B cell (primary cell): ENCODE measurements around the gene CHCHD6. TPM values are rescaled to one million over a fixed set of nuclear protein-coding genes. Genes with fewer than 3 reads are reported as not detected.

ENCODE experiments used
- ATAC-seq: fragments of 200-7000 bp; cut with Tn5 transposase; one replicate; pipeline ENCODE4 v1.10.0; 2021; ENCODE audit warnings: low read depth, mild to moderate bottlenecking, moderate number of reproducible peaks, moderate library complexity
- CTCF ChIA-PET: fragments of 350-600 bp; sonication (Branson Sonifier 250); formaldehyde crosslinking; loops from one replicate; lab custom pipeline; 2021; ENCODE audit warnings: antibody characterized with exemption, inconsistent platforms; lab: Charles Lee
- POLR2A ChIA-PET: fragments of 350-600 bp; sonication (Branson Sonifier 250); formaldehyde crosslinking; loops from one replicate; lab custom pipeline; 2021; ENCODE audit warnings: antibody characterized with exemption; lab: Charles Lee
- DNase-seq: peaks from one replicate; pipeline ENCODE4 v3.0.0; 2013
- H2AFZ ChIP-seq: 2 replicates; pipeline ENCODE4 v1.6.1; 2012; ENCODE audit warnings: mild to moderate bottlenecking, low read depth, low read length; ENCODE audit not compliant: insufficient read depth, poor library complexity, severe bottlenecking
- H3K27ac ChIP-seq, 2 donors: 1 replicate in 1 of 2; 2 replicates in 1 of 2; pipeline ENCODE4 v1.5.1; 2012 to 2013; ENCODE audit warnings: low read length in 2 of 2, mild to moderate bottlenecking in 2 of 2, moderate library complexity in 1 of 2
- H3K27me3 ChIP-seq, 4 experiments: fragments of 200-600 bp in 1 of 4; sonication (generic) in 1 of 4; replicated peaks in 1 of 4; 1 replicate in 2 of 4; 2 replicates in 2 of 4; pipeline versions ENCODE4 v1.6.1 to v1.7.0; 2013 to 2016; ENCODE audit warnings: low read length in 3 of 4, mild to moderate bottlenecking in 2 of 4, mixed read lengths in 1 of 4, moderate library complexity in 1 of 4; ENCODE audit not compliant: insufficient read depth in 4 of 4, control insufficient read depth in 3 of 4; ENCODE audit errors: control extremely low read depth in 1 of 4
- H3K36me3 ChIP-seq, 2 experiments: replicated peaks in 1 of 2; 1 replicate in 1 of 2; 2 replicates in 1 of 2; pipeline versions ENCODE4 v1.6.1 to v1.7.1; 2013; ENCODE audit warnings: low read length in 1 of 2; ENCODE audit not compliant: insufficient read depth in 2 of 2, control insufficient read depth in 1 of 2; ENCODE audit errors: control extremely low read depth in 1 of 2, extremely low read depth in 1 of 2
- H3K4me1 ChIP-seq, 2 donors: fragments of 200-600 bp in 1 of 2; sonication (generic) in 1 of 2; 1 replicate in 1 of 2; 2 replicates in 1 of 2; pipeline versions ENCODE4 v1.5.1 to v1.6.1; 2013 to 2017; ENCODE audit warnings: low read length in 2 of 2; ENCODE audit not compliant: control insufficient read depth in 2 of 2, insufficient read depth in 2 of 2
- H3K4me2 ChIP-seq: replicated peaks from 2 replicates; pipeline ENCODE3; 2012; ENCODE audit warnings: mild to moderate bottlenecking, low read depth, low read length; ENCODE audit not compliant: poor library complexity, severe bottlenecking
- H3K4me3 ChIP-seq, 5 experiments: fragments of 200-600 bp in 1 of 5; sonication (generic) in 1 of 5; 1 replicate in 3 of 5; 2 replicates in 2 of 5; pipeline versions ENCODE4 v1.5.1 to v1.7.0; 2011 to 2016; ENCODE audit warnings: low read length in 4 of 5, mild to moderate bottlenecking in 4 of 5, low read depth in 2 of 5, control low read depth in 1 of 5, moderate library complexity in 1 of 5; ENCODE audit not compliant: insufficient read depth in 1 of 5; ENCODE audit errors: control extremely low read depth in 1 of 5, extremely low read depth in 1 of 5
- H3K79me2 ChIP-seq: fragments of 200-600 bp; sonication (generic); one replicate; pipeline ENCODE4 v1.6.0; 2016; ENCODE audit warnings: low read length; ENCODE audit not compliant: control insufficient read depth, insufficient read depth
- H3K9ac ChIP-seq: fragments of 200-600 bp; sonication (generic); 2 replicates; pipeline ENCODE4 v1.6.1; 2017; ENCODE audit warnings: mild to moderate bottlenecking, low read length, moderate library complexity
- H3K9me3 ChIP-seq, 3 donors: one replicate each; pipeline versions ENCODE4 v1.6.1 to v1.7.1; 2013; ENCODE audit warnings: low read length in 2 of 3; ENCODE audit not compliant: control insufficient read depth in 2 of 3, insufficient read depth in 1 of 3; ENCODE audit errors: control extremely low read depth in 1 of 3
- H4K20me1 ChIP-seq: 2 replicates; pipeline ENCODE4 v1.6.0; 2012; ENCODE audit warnings: mild to moderate bottlenecking, low read length; ENCODE audit not compliant: insufficient read depth, control insufficient read depth, poor library complexity, severe bottlenecking
- H3K27ac Mint-ChIP-seq: one replicate; pipeline ENCODE4 v1.8.0; 2021; ENCODE audit warnings: mixed read lengths
- H3K27me3 Mint-ChIP-seq: one replicate; pipeline ENCODE4 v1.8.0; 2021; ENCODE audit warnings: mixed read lengths
- H3K4me1 Mint-ChIP-seq: one replicate; pipeline ENCODE4 v1.8.0; 2021; ENCODE audit warnings: mixed read lengths
- H3K4me3 Mint-ChIP-seq: one replicate; pipeline ENCODE4 v1.8.0; 2021; ENCODE audit warnings: mixed read lengths
- H3K9me3 Mint-ChIP-seq: one replicate; pipeline ENCODE4 v1.8.0; 2022; ENCODE audit warnings: mixed read lengths; ENCODE audit not compliant: insufficient read depth
- CTCF ChIP-seq: fragments of 200-600 bp; IDR thresholded peaks from one replicate; pipeline ENCODE4 v1.8.0; 2022; ENCODE audit warnings: antibody characterized with exemption, mild to moderate bottlenecking
- EZH2 ChIP-seq: IDR thresholded peaks from 2 replicates; pipeline ENCODE4 v1.6.1; 2012; ENCODE audit warnings: borderline replicate concordance, low read depth, mild to moderate bottlenecking, moderate library complexity, low read length; ENCODE audit not compliant: insufficient read depth, poor library complexity, severe bottlenecking
- WGBS: methylation state at CpG from one replicate; pipeline ENCODE4 v1.1.5; 2013; ENCODE audit warnings: missing lambda C conversion rate; ENCODE audit not compliant: insufficient coverage; 5-methylcytosine and 5-hydroxymethylcytosine counted together
- intact Hi-C: fragments of 100-400 bp; cut with micrococcal nuclease; formaldehyde crosslinking; loops from one replicate; pipeline ENCODE4 v1.10.0; 2022
- polyA plus RNA-seq: library from polyadenylated mRNA; depleted of rRNA; stranded (reverse); fragments of >200 nt; gene quantifications from 2 replicates; pipeline ENCODE4 v1.2.3, GENCODE V29; 2012
- total RNA-seq, 2 donors: library from RNA; stranded (reverse); fragments of 120-200 nt in 1 of 2; gene quantifications; 1 replicate in 1 of 2; 2 replicates in 1 of 2; pipeline versions ENCODE4 v1.2.3 to v1.2.4, GENCODE V29; 2013 to 2022

The CHCHD6 gene
- total and polyA plus RNA-seq, 2 donors (not counting 1 experiment from before 2014, with no cell fraction given) = 8.0 to 13.5 TPM

DNA sequence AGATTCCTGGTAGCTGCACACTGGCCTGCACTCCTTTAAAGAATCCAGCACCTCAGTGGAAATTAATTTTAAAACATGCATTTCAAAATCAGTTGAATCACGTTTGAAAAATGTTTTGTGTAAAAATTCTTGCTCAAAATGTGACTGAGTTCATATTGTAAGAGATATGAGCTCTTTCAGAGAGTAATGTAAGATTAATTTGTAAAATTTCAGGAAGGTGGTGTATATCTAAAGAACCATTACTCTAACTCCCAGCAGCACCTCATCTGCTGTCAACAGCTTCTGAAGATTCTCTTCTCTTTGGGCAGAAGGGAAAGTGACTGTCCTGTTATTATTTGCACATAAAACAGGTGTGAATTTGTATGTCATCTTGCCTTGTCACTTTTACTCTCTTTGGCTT is 181.4 kb downstream of the CHCHD6 start:
- H3K27me3 ChIP-seq = peaks cover 0 to 3% (median 2%) of the 10 kb centered on the region in 4 experiments
- H4K20me1 ChIP-seq = no peaks in the 10 kb centered on the region
- no peak overlapping the region for H3K4me2 ChIP-seq
- Mint-ChIP-seq H3K27ac (no peak overlapping the region), H3K9me3 (no peaks in the 10 kb centered on the region), H3K4me3 (no peak overlapping the region), H3K4me1 (no peaks in the 10 kb centered on the region), H3K27me3 (peaks cover 4% of the 10 kb centered on the region)
- ChIA-PET POLR2A (no interaction called here), CTCF (no interaction called here)
- no peak overlapping the region for H3K9ac ChIP-seq
- H3K4me1 ChIP-seq = no peaks in the 10 kb centered on the region
- ATAC-seq (no peak), DNase-seq (no peak)
- no peak overlapping the region for H3K4me3 ChIP-seq
- no peaks in the 10 kb centered on the region for H3K79me2 ChIP-seq
- no peak overlapping the region for H2AFZ ChIP-seq
- H3K36me3 ChIP-seq = no peaks in the 10 kb centered on the region
- no peak overlapping the region for H3K27ac ChIP-seq
- intact Hi-C loops = no loop called here
- no CpG with 5 or more reads among the region's 1 CpG for WGBS
- TF ChIP-seq EZH2 = no peak
- no peak for TF ChIP-seq CTCF
- no peaks in the 10 kb centered on the region for H3K9me3 ChIP-seq

DNA sequence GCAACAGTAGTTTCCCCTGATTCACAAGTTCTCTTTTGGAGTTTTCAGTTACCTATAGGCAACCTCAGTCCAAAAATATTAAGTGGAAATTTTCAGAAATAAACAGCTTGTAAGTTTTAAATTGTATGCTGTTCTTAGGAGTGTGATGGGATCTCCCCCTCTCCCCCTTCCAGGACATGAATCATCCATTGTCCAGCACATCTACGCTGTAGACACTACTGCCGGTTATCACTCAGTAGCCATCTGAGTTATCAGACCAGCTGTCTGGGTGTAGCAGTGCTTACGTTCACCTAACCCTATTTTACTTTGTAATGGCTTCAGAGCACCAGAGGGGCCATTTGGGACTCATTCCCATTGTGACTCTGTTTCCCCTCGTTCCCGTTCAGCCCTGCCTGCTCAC is 182.2 kb downstream of the CHCHD6 start:
- ChIA-PET POLR2A (no interaction called here), CTCF (no interaction called here)
- Mint-ChIP-seq H3K9me3 (no peaks in the 10 kb centered on the region), H3K27ac (no peak overlapping the region), H3K4me3 (no peak overlapping the region), H3K27me3 (peaks cover 10% of the 10 kb centered on the region), H3K4me1 (no peaks in the 10 kb centered on the region)
- no peak overlapping the region for H3K4me3 ChIP-seq
- peaks cover 0 to 6% (median 2%) of the 10 kb centered on the region in 4 experiments for H3K27me3 ChIP-seq
- intact Hi-C loops = no loop called here
- H3K36me3 ChIP-seq = no peaks in the 10 kb centered on the region
- H3K4me1 ChIP-seq = no peaks in the 10 kb centered on the region
- TF ChIP-seq CTCF (no peak), EZH2 (no peak)
- no peak overlapping the region for H3K27ac ChIP-seq
- WGBS = 98% methylated on average over 4 of the region's 5 CpGs
- no peak overlapping the region for H3K9ac ChIP-seq
- H3K79me2 ChIP-seq = no peaks in the 10 kb centered on the region
- H3K9me3 ChIP-seq = no peaks in the 10 kb centered on the region
- DNase-seq (no peak), ATAC-seq (no peak)
- no peak overlapping the region for H3K4me2 ChIP-seq
- no peaks in the 10 kb centered on the region for H4K20me1 ChIP-seq
- no peak overlapping the region for H2AFZ ChIP-seq
